GM21367 (cell line): Measurements from ENCODE around the gene CTNND1.
"Not testable (repeated sequence)": the region's sequence is repeated elsewhere in the genome, so short reads cannot be mapped to it uniquely, and the experiment has no call there.

ENCODE experiments used
- ATAC-seq: cut with Tn5 transposase; IDR thresholded peaks from one replicate; pipeline ENCODE4 v1.9.1; 2021; ENCODE audit not compliant: unreplicated experiment

CTNND1 gene

GRCh38 chr11:57788703-57789088 lies 27.1 kb downstream of the CTNND1 start:
- ATAC-seq = no peak

- no peak for ATAC-seq
These were observed 29.9 kb downstream of the CTNND1 start for GRCh38 chr11:57791321-57792059.

GRCh38 chr11:57792060-57792541 lies 30.5 kb downstream of the CTNND1 start:
- ATAC-seq = peak; percentile 87

GRCh38 chr11:57792870-57793269 lies 31.3 kb downstream of the CTNND1 start:
- no peak for ATAC-seq

DNA sequence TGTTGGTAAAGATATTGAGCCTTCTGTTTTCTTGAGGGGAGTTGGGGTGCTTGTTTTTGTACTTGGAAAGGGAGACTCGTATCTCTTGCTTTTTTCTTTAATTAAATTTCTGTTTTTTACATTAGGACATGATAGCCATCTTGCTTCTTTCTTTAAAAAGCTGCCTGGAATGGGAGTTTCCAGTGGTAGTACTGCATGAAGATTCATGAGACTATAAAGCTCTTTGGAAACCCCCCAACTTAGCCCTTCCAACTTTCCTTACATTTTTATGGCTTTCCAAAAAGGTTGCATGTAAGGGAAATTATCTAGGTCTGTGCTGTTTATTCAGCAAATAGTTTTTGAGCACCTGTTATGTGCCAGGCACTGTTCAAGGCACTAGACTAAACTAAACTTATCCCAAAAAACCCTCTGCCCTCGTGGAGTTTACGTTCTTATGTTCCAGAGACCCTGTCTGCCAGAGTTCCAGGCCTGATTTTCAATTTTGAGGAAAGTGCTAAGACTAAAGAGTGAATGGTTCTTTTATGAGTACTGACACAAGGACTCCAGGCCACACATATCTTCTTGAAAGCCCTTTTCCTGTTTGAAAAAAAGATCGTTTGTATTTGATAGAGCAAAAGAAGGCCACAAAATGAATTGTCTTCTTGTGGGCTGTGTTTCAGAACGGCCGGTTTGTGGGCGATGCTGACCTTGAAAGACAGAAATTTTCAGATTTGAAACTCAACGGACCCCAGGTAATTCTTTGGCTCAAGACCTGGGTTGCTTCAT lies 31.9 kb downstream of the CTNND1 start:
- no peak for ATAC-seq

DNA sequence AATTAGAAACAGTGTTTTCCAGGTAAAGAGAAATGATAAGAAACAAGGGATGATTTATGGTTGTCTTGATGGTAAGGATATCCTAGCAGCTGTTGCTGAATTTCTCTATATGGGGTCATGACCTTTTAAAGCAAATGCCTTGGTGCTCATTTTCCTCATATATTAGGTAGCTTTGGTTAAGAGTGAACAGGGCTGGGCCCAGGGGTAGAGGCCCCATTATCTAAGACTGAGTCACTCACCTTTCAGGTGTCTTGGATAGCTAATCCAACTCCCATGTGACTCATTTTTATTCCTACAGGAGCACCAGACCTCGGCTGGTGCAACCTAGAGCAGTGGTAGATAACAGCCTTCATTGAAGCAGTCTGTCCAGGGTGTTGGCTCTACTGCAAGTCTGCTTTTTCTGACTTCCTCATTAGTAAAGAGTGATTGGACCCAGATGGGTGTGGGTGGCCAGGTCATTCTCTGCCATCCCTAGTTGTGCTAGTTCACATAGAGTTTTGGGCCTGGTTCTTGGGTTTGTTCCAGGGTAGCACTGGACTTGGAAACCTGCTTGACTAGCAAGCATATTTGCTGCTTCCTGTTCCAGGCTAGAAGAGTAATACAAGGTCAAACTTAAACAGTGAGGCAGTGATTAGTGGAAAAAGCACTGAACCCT lies 37.4 kb downstream of the CTNND1 start:
- ATAC-seq = no peak

GRCh38 chr11:57800444-57801182 lies 39.0 kb downstream of the CTNND1 start:
- ATAC-seq = peak; percentile 82

DNA sequence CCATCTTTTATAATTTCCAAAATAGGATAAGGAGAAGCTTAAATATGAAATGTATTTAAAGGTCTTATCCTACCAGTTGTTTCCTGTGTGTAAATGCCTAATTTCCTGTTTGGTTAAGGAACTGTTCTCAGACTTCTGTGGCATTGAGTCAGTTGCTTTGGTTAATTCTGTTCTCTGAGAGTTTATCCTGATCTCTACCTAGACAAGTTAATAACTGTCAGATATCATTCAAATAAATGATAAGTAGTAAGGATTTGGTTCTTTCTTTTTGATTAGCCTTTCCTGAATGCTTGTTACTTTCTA lies 39.5 kb downstream of the CTNND1 start:
- no peak for ATAC-seq

DNA sequence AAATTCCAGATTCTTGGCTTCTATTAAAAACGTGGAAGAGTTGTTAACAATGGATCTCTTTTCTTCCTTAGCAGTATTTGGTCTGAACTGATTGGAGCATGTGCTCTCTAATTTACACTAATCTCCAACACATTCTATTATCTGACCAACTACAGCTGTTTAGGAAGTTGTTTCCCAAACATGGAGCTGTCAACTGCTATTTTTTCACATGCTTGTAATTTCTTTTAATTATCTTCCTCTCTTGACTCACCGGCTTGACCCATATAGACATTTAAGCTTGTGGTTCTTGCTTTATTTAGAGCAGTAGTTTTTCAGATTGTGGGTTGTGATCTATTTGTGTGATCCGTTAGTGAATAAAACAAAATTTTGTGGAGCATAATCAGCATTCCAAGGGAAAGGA lies 40.8 kb downstream of the CTNND1 start:
- ATAC-seq = no peak

- no peak for ATAC-seq
These were observed 42.9 kb downstream of the CTNND1 start for GRCh38 chr11:57804466-57804865.

GRCh38 chr11:57805780-57806179 lies 44.2 kb downstream of the CTNND1 start:
- no peak for ATAC-seq

DNA sequence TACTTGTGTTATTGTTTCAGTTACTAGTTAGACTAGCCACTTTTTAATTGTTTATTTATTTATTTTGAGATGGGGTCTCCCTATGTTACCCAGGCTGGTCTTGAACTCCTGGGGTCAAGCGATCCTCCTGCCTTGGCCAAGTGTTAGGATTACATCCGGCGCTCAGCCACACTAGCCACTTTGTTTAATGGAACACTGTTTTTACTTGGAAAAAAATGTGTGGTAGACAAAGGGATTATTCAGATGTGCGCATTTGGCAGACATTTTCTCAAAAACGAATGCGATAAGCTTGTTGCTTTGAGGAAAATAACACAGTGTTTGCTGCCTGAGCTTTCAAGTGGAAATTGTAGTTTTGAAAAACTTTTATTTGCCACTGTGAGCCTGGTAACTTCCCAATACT lies 51.0 kb downstream of the CTNND1 start:
- ATAC-seq = no peak

DNA sequence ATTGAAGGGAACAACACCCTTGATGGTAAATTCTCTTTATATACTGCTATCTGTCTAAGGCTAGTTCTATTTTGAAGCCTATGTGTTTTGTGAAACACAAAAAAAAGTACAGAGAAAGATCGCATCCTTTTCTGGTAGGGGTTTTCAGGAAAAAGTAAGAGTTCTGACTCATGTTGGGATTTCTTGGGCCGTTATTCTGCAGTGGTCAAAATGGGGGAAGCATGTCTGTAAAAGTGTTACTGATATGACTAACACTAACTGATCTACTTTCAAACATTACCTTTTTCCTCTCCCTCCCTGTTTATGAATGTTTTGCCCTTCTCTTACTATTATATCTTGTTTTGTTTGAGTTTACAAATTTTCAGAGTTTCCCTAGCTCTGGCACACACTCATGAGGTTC lies 53.9 kb downstream of the CTNND1 start:
- ATAC-seq = no peak

DNA sequence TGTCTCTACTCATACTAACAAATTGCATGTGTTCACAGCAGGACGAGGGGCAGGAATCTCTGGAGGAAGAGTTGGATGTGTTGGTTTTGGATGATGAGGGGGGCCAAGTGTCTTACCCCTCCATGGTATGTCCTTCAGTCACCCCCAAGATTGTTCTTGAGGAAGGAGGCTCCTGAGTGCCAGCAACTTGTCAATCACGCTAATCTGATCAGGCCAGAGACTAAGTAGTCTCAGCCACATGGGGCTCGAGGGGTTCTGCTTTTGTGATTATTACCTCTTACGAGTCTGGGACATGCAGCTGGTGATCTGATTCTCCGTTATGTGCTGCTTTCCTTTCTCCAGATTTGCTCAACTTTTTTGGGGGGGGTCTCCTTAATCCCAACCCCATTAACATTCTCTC lies 54.3 kb downstream of the CTNND1 start:
- no peak for ATAC-seq

DNA sequence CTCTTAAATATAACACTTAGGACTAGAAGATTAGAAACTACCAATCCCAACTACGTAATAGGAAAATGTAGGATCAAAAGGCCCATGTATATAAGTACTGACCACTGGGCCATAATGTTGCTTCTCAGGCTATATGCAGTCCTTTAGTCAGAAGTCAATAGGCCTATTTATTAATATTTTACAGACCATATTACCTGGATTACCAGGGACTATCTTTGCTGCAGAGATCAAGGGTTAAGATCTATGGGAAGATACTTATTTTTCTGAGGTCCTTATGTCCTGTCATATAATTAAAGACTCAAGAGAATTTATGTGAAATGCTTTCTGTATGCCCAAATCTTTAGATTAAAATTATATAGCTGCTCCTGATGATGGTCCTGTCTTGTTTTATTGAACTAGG lies 57.2 kb downstream of the CTNND1 start:
- ATAC-seq = no peak

- ATAC-seq = no peak
These were observed 57.8 kb downstream of the CTNND1 start for GRCh38 chr11:57819252-57819979.

- no peak for ATAC-seq
These were observed 62.3 kb downstream of the CTNND1 start for GRCh38 chr11:57823859-57824258.

GRCh38 chr11:57834852-57835251 lies 73.2 kb downstream of the CTNND1 start:
- no peak for ATAC-seq

GRCh38 chr11:57838609-57839008 lies 77.0 kb downstream of the CTNND1 start:
- not testable (repeated sequence) for ATAC-seq

DNA sequence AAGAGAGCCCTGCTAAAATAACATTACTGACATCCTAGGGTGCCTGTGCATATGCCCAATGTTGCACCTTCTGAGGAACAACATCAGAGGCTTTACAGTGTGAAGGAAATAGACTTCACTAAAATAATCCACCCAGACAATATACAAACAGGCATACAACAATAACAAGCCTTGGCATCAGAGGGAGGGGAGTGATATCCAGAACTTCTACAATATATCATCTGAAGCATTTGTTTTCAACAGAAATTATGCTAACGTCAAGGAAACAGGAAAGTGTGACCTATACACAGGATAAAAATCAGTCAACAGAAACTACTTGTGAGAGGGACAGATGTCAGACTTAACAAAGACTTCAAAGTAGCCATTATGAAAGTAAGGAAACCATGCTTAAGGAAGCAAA lies 81.3 kb downstream of the CTNND1 start:
- no peak for ATAC-seq

DNA sequence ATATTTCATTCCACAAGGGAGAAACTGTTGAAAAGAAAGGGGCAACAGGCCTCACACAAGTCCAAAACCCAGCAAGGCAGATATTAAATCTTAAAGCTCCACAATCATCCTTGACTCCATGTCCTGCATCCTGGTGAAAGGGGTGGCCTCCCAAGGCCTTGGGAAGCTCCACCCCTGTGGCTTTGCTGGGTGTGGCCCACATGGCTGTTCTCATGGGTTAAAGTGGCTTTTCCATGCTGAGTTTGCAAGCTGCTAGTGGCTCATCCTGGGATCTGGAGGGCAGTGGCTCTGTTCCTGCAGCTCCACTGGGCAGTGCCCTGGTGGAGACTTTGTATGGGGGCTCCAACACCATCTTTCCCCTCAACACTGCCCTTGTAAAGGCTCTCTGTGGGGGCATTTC lies 106.4 kb downstream of the CTNND1 start:
- no peak for ATAC-seq
